ENCODE results near the gene ING5.
A peak's percentile ranks its signal among the peaks of the same experiment; 100 is the strongest.
"Not testable (repeated sequence)": the region's sequence is repeated elsewhere in the genome, so short reads cannot be mapped to it uniquely, and the experiment has no call there.

The ING5 gene

DNA sequence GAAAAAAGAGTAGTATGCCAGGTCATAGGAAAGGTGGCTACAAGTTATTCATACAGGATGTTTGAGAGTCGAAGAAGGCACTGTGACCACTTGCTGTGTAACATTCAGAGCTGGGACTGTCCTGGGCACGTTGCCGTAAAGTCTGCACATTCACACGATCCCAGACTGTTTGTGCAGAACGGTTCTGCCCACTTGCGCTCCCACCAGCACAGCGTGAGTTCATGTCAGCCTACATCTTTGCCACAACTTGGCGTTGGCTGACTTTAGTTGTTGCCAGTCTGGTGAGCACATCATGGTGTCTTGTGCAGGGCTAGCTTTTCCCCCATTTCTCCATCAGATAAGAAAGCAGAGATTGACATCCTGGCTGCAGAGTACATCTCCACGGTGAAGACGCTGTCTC is 7.0 kb downstream of the ING5 start:
- DNase-seq, result no peak

DNA sequence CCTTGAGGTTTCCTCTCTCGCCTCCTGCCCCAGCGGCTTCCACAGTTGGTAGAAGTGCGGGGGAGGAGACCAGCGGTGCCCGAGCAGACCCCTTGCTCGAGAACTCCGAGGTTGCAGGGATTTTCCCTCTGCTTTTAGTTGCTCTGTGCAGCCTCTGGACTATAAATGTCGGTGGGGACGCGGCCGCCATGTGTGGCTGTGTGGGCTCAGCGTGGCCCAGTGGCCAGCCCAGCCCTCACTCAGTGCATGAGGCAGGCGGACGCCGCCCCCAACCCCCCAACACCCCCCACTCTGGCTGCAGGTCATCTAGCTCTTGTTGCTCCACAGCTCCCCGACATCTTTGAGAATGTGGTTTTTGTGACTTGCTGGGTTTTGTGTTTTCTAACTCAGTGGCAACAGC is 17.3 kb downstream of the ING5 start:
- no peak for DNase-seq

GRCh38 chr2:241720099-241720498 is 18.3 kb downstream of the ING5 start:
- DNase-seq, result no peak

GRCh38 chr2:241720560-241720959 is 18.7 kb downstream of the ING5 start:
- DNase-seq, result no peak

DNA sequence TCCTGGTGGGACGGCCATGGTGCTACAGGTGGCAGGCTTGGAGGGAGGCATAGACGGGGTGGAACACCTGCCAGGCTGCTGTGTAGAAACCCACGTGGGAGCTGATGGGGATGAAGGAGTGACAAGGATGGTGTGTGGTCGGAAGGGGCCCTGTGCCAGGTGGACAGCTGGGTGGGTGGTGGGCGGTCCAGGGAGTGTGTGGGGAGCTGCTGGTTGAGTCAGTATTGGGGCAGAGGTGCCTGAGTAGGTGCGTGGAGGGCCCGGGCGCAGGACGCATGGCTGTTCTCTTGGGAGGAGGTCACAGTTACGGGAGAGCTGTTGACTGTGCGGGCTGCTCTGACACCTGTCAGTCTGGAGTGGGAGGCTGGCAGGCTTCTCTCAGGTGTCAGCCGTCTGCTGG is 20.0 kb downstream of the ING5 start:
- DNase-seq, result no peak

DNA sequence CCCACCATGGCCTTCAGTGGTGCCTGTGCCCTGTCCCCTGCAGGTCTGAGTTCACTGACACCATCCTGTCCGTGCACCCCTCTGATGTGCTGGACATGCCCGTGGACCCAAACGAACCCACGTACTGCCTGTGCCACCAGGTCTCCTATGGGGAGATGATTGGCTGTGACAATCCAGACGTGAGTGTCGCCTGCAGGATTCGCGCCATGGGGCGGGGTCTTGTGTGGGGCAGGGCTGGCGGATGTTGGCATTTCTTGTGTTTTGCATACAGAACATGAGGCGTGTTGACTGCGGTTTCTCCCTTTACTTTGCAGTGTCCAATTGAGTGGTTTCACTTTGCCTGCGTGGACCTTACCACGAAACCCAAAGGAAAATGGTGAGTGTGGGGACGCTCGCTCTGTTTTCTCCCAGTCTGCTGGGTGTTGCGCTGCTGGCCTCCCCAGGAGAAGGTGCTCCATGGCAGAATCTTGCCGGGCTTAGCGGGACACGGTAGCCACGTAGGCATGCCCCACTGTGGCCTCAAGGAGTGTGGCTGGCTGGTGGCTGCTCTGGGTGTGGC is 21.1 kb downstream of the ING5 start:
- DNase-seq, result no peak

DNA sequence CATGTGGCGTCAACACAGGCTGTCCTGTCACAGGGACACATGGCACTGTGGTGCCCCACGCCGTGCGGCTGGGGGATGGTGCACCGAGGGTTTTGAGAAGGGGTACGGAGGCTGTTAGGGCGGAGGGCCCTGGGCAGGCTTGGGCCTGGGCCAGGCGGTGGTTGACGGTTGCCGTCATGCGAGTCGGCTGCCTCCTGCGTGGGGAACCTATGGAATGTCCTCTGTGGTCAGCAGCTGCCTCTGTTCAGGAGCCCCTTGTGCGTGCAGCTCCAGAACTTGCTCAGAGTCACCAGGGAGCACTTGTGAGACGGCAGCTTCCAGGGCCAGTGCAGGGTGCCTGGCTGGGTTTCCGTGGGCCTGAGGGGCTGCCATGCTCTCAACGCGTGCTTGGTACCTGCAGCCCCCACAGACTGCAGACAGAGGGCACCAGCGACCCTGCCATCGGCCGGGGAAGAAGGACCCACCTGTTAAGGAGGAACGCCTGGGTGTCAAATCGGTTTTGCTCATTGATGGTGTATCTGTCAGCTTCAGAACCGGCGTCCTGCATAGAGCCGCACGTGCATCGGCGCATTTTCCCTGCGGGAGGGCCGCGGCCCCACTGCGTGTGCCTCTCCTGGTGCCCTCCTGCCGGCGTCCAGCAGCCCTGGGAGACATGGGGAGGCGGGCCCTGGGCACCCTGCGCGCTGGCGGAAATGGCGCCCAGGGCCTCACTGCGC is 22.6 kb downstream of the ING5 start:
- DNase-seq, result no peak

- no peak for DNase-seq
These were observed 23.4 kb downstream of the ING5 start for GRCh38 chr2:241724975-241725870.

DNA sequence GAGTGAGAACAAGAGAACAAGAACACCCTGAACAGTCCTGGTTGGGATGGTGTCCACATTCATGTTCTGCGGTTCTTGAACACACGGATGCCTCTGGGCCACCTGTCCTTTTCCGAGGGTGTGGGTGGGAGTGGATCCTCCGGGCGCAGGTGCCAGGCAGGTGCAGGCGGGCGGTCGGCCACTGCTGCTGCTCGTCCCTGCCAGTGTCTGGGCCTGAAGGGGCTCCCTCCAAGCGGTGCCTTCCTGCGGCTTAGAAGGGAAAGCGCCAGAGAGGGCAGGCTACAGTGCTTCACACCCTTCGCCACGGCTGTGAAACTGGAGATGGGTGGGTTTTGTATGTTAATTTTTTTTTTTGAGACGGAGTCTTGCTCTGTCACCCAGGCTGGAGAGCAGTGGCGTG is 24.6 kb downstream of the ING5 start:
- no peak for DNase-seq

DNA sequence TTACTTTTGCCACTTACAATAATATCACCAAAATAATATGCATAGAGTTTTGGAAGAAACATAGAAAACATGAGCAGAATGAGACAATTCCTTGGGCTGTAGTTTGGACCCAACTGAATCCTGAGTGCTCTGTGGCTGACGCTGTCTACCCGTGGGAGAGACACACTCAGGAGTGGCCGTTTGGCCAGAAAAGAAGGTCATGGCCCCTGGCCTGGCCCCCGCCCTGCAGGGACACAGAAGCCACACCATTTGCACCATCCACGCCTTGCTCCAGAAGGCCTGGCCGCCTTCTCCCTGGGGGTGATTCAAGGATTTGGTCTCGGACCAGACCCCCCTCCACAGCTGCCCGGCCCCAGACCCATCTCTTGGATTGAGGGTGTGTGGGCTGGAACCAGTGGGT is 26.2 kb downstream of the ING5 start:
- DNase-seq, result no peak

DNA sequence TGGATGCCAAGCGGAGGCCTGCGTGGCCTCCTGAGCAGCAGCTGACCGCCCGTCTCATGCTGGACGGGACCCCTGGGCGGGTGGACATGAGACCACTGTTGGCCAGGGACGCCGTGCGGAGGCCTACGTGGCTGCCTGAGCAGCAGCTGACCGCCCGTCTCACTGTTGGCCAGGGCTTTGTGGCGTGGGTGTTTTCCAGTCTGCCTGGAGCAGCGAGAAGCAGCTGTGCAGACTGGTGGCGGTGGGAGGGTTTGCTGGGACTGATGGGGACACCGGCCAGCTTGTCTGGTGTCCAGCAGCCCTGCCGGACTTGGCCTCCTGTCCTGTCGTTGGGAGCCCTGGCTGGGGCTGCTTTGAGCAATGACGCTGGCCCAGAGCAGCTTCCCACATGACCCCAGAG is 26.8 kb downstream of the ING5 start:
- no peak for DNase-seq

DNA sequence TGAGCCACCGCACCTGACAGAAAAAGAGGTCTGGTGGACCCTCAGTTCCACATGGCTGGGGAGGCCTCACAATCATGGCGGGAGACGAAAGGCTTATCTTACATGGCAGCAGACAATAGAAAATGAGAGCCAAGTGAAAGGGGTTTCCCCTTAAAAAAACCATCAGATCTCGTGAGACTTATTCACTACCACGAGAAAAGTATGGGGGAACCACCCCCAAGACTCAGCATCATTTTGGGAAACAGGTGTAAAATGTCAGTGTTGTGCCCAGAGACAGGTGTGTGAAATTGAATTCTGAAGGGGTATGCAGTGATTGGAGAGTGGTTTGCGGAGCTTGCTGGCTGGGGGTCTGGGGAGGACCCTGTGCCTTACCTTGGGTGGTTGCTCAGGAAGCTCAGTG is 28.0 kb downstream of the ING5 start:
- no peak for DNase-seq

DNA sequence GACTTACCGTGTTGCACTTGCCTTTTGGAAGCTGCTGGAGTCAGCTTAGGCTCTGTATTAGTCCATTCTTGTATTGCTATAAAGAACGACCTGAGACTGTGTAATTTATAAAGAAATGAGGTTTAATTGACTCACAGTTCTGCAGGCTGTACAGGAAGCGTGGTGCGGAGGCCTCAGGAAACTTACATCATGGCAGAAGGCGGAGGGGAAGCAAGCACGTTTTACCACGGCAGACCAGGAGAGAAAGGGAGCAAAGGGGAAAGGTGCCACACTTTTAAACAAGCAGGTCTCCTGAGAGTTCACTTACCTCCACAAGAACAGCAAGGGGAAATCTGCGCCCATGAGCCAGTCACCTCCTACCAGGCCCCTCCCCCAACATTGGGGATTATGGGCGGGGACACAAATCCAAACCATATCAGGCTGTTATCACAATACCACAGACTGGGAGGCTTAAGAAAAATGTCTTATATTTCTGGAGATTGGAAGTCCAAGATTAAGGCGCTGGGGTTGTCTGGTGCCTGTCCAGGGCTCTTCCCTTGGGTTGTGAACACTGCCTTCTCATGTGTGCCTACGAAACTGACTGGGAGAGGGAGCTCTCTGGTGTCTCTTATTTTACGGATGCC is 28.9 kb downstream of the ING5 start:
- no peak for DNase-seq

- DNase-seq, result not testable (repeated sequence)
These were observed 30.8 kb downstream of the ING5 start for GRCh38 chr2:241732513-241733186.

DNA sequence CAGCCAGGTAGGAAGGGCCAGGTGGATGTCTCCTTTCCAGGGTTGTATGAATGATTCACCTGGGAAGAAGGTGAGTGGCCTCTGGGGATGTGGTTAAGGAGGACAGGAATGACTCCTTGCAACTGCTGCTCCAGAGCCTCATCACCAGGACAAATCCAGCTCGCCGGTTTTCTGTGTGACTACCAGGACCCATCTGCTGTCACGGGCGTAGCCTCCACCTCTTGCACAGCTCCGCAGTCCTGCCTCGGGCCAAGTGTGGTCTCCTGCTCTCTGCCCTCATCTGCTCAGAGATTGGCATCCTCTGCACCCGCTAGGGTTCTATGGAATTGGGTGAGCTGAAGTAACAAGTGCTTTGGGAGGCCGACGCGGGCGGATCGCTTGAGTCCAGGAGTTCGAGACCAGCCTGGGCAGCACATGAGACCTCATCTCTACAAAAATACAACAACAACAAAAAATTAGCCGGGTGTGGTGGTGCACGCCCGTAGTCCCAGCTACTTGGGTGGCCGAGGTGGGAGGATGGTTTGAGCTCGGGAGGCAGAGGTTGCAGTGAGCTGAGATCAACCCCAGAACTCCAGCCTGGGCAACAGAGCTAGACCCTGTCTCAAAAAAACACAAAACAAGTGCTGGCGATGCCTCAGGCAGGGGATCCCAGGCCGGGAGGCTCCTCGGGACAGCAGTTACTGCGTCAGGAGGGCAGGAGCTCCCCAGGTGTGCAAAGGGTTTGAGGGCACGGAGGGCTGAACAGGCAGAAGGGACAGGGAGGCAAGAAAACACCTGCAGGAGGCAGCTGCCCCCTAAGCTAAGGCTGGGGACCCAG is 31.8 kb downstream of the ING5 start:
- no peak for DNase-seq

DNA sequence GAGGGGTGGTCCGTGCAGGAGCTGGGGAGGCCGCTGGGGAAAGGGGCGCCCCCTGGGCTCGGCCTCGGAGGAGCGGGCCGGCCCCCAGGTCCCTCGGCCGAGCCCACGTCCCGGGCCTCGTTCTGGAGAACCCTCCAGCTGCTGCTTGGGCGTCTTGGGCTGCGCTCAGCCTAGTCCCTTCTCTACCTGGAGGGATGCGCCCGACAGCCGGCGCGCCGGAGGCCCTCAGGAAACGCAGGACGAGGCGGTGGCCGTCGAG is 32.3 kb downstream of the ING5 start:
- no peak for DNase-seq

GRCh38 chr2:241734467-241735208 is 32.8 kb downstream of the ING5 start, which contains the start of gene D2HGDH:
Gene D2HGDH (plus strand): TSS chr2:241734630. CDS start chr2:241735225, 595 bp downstream.
- DNase-seq, result peak; percentile 61

GRCh38 chr2:241736111-241736510 is 34.3 kb downstream of the ING5 start:
- DNase-seq, result no peak

GRCh38 chr2:241738040-241738686 is 36.3 kb downstream of the ING5 start:
- no peak for DNase-seq

- no peak for DNase-seq
These were observed 37.3 kb downstream of the ING5 start for GRCh38 chr2:241739177-241739576.

DNA sequence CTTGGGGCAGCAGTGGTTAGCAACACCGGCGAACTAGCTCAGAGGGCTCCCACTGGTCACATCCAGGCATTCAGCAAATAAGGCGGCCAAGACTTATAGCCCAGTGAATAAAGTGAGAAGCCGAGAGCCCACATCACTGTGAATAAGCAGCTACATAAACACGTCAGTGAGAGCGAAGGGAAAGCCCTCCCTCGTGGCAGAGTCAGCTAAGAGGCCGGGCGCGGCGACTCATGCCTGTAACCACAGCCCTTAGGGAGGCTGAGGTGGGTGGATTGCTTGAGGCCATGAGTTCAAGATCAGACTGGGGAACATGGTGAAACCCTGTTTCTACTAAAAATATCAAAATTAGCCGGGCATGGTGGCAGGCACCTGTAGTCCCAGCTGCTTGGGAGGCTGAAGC is 37.8 kb downstream of the ING5 start:
- no peak for DNase-seq

Data from NCI-H510A (cell line).